DND-41 (cell line): ENCODE results near the gene GET4.

Experiments used
- ATAC-seq: fragments of 200-7000 bp; cut with Tn5 transposase; 3 replicates; pipeline ENCODE4 v1.9.1; 2021; ENCODE audit warnings: low read depth; ENCODE audit not compliant: insufficient read depth
- DNase-seq: peaks from one replicate; pipeline ENCODE4 v3.0.0-alpha.2; 2020
- H2AFZ ChIP-seq: 2 replicates; pipeline ENCODE4 v1.6.0; 2012; ENCODE audit warnings: low read depth, low read length
- H3K27ac ChIP-seq: 2 replicates; pipeline ENCODE4 v1.5.1; 2012; ENCODE audit warnings: low read length, inconsistent platforms
- H3K27me3 ChIP-seq: fragments of 200-600 bp; sonication (generic); 2 replicates; pipeline ENCODE4 v1.6.0; 2012; ENCODE audit warnings: low read length, mild to moderate bottlenecking, inconsistent platforms; ENCODE audit not compliant: insufficient read depth, poor library complexity
- H3K36me3 ChIP-seq: 2 replicates; pipeline ENCODE4 v1.5.1; 2012; ENCODE audit warnings: low read length, inconsistent platforms; ENCODE audit not compliant: insufficient read depth
- H3K4me1 ChIP-seq: 2 replicates; pipeline ENCODE4 v1.5.1; 2012; ENCODE audit warnings: mild to moderate bottlenecking, low read length; ENCODE audit not compliant: insufficient read depth
- H3K4me2 ChIP-seq: 2 replicates; pipeline ENCODE4 v1.6.0; 2012; ENCODE audit warnings: mild to moderate bottlenecking, moderate library complexity, low read length, inconsistent platforms; ENCODE audit not compliant: insufficient read depth
- H3K4me3 ChIP-seq, 2 experiments: fragments of 200-600 bp in 1 of 2; shearing (Covaris generic) in 1 of 2; 2 replicates each; pipeline ENCODE4 v1.5.1; 2012 to 2016; ENCODE audit warnings: inconsistent platforms in 2 of 2, low read length in 2 of 2, mild to moderate bottlenecking in 2 of 2, low read depth in 1 of 2, moderate library complexity in 1 of 2
- H3K79me2 ChIP-seq: 2 replicates; pipeline ENCODE4 v1.6.0; 2012; ENCODE audit warnings: low read length, inconsistent platforms; ENCODE audit not compliant: insufficient read depth
- H3K9ac ChIP-seq: 2 replicates; pipeline ENCODE4 v1.6.0; 2012; ENCODE audit warnings: low read depth, mild to moderate bottlenecking, inconsistent platforms, low read length, moderate library complexity
- H3K9me3 ChIP-seq: 2 replicates; pipeline ENCODE4 v1.5.1; 2012; ENCODE audit warnings: low read length, moderate library complexity, mild to moderate bottlenecking, inconsistent platforms; ENCODE audit not compliant: insufficient read depth, severe bottlenecking
- H4K20me1 ChIP-seq: 2 replicates; pipeline ENCODE4 v1.6.0; 2012; ENCODE audit warnings: low read length; ENCODE audit not compliant: insufficient read depth
- EZH2 ChIP-seq: IDR thresholded peaks from 3 replicates; pipeline ENCODE4 v1.6.1; 2012; ENCODE audit warnings: borderline replicate concordance, low read depth, mild to moderate bottlenecking, moderate library complexity, low read length, inconsistent platforms; ENCODE audit not compliant: severe bottlenecking
- TF ChIP-seq, protein P1 (sequence below): IDR thresholded peaks from 2 replicates; pipeline ENCODE4 v1.5.1; 2012; ENCODE audit warnings: borderline replicate concordance, low read length, moderate library complexity, mild to moderate bottlenecking; ENCODE audit not compliant: poor library complexity, severe bottlenecking; ENCODE audit errors: extremely low read depth

The GET4 gene

DNA sequence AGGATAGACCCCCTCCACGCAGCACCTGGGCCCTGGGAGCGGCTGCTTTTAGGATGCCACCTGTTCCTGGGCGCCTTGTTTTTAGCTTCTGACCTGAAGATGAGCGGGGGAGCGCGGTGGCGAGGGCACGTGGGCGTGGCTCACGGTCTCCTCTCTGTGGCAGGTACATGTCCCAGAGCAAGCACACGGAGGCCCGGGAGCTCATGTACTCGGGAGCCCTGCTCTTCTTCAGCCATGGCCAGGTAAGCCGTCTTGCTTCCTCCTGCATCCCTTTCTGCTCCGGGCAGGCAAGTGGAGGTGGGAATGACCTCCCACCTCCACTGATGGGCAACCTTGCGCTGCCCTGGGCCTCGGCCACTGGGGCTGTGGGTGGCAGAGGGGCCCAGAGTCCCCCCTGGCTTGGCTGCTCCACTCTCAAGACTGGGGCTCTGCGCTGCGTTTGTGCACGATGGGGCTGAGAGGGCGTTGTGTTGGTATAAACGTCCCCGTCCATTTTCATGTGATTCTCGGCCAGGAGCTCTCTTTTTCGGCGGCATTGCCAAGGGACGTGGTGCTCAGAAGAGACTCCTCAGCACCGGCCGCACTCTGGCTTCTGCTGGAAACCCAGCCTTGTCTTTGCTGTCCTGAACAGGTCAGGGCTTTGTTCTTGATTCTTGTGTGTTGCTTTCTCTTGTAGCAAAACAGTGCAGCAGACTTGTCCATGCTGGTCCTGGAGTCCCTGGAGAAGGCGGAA lies 9.7 kb downstream of the GET4 start:
- TF ChIP-seq, protein P1, sequence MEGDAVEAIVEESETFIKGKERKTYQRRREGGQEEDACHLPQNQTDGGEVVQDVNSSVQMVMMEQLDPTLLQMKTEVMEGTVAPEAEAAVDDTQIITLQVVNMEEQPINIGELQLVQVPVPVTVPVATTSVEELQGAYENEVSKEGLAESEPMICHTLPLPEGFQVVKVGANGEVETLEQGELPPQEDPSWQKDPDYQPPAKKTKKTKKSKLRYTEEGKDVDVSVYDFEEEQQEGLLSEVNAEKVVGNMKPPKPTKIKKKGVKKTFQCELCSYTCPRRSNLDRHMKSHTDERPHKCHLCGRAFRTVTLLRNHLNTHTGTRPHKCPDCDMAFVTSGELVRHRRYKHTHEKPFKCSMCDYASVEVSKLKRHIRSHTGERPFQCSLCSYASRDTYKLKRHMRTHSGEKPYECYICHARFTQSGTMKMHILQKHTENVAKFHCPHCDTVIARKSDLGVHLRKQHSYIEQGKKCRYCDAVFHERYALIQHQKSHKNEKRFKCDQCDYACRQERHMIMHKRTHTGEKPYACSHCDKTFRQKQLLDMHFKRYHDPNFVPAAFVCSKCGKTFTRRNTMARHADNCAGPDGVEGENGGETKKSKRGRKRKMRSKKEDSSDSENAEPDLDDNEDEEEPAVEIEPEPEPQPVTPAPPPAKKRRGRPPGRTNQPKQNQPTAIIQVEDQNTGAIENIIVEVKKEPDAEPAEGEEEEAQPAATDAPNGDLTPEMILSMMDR = no peak
- no peak for TF ChIP-seq EZH2
- peaks cover 93% of the 10 kb centered on the region for H4K20me1 ChIP-seq
- H2AFZ ChIP-seq = no peak overlapping the region
- peaks cover 80% of the 10 kb centered on the region for H3K79me2 ChIP-seq
- no peak overlapping the region for H3K4me3 ChIP-seq
- H3K36me3 ChIP-seq = peaks cover 54% of the 10 kb centered on the region
- H3K9ac ChIP-seq = no peak overlapping the region
- DNase-seq = no peak
- H3K9me3 ChIP-seq = no peaks in the 10 kb centered on the region
- H3K4me1 ChIP-seq = no peaks in the 10 kb centered on the region
- H3K27me3 ChIP-seq = no peaks in the 10 kb centered on the region
- H3K4me2 ChIP-seq = no peak overlapping the region
- ATAC-seq = no peak
- H3K27ac ChIP-seq = no peak overlapping the region; the same call in 1 of the 2 replicates

DNA sequence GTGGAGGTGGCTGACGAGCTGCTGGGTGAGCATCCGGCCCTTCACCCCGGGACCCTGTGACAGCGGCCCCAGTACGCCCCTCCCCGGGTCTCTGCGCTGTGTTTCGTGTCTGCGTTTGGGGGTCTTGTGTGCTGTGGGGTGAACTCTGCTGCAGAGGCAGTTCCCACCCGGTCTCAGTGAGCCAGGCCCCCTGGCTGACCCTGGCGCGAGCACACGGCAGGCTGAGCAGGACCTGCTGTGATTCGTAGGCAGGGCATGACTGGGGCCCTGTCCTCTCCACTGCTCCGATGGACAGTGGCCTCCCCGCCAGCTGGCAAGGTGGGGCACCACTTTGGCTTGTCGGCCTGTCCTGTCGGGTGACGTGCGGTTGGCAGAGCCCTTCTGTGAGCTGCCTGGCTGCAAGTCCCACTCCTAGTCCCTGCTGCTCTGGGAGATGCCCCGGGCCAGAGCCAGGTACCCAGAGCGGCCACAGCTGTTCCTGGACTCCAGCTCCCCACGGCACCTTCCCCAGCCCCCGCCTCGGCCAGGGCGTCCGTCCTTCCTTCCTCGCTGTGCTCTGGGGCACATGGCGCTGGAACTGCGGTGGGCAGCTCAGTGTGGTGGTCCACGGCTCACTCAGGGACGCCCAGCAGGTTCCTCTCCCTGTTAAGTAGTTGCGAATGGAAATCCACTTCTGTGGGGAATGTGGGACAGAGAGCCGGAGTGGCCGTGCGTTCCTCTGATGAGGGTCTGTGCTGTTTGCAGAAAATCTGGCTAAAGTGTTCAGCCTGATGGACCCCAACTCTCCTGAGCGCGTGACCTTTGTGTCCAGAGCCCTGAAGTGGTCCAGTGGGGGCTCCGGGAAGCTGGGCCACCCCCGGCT lies 10.5 kb downstream of the GET4 start:
- Histone ChIP-seq H3K79me2 (peaks cover 72% of the 10 kb centered on the region), H4K20me1 (peaks cover 89% of the 10 kb centered on the region)

DNA sequence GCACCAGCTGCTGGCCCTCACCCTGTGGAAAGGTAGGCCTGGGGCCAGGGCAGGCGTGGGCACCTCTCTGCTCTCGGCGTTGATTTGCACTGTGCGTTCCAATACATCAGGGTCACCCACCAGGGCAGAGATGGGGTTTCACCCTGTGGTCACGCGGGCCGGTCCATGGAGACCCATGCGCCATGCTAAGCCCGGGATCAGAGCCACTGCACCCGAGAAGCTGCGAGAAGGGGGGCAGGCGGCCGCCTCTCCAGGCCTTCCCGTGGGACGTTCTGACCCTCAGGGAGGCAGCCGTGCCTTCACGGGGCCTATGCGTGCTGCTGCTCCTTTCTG lies 11.1 kb downstream of the GET4 start:
- ATAC-seq = no peak
- Histone ChIP-seq H3K4me2 (no peak overlapping the region), H3K27me3 (no peaks in the 10 kb centered on the region), H3K9ac (no peak overlapping the region), H3K36me3 (peaks cover 65% of the 10 kb centered on the region), H3K4me1 (no peaks in the 10 kb centered on the region), H4K20me1 (peaks cover 89% of the 10 kb centered on the region), H3K9me3 (no peaks in the 10 kb centered on the region), H3K79me2 (peaks cover 66% of the 10 kb centered on the region), H2AFZ (no peak overlapping the region), H3K27ac (no peak overlapping the region), H3K4me3 (no peak overlapping the region)
- DNase-seq = no peak
- TF ChIP-seq, protein P1 = no peak

More for the DNA sequence above, 10.5 kb downstream of the GET4 start:
- Histone ChIP-seq H3K27ac (no peak overlapping the region), H3K4me2 (no peak overlapping the region), H3K36me3 (peaks cover 62% of the 10 kb centered on the region), H3K4me3 (no peak overlapping the region), H3K27me3 (no peaks in the 10 kb centered on the region), H3K9ac (no peak overlapping the region), H2AFZ (no peak overlapping the region), H3K4me1 (no peaks in the 10 kb centered on the region), H3K9me3 (no peaks in the 10 kb centered on the region)
- DNase-seq (no peak), ATAC-seq (no peak)
- no peak for TF ChIP-seq EZH2
- TF ChIP-seq, protein P1 = no peak
